DOHH2 (cell line): Measurements from ENCODE around the gene SORL1.

Experiments
- H3F3A ChIP-seq: fragments of 200-600 bp; sonication (generic), shearing (Covaris generic); 2 replicates; pipeline ENCODE4 v1.6.0; 2016; ENCODE audit warnings: antibody characterized with exemption, mild to moderate bottlenecking; ENCODE audit not compliant: control insufficient read depth, insufficient read depth
- H3K27ac ChIP-seq: fragments of 200-600 bp; sonication (generic); 2 replicates; pipeline ENCODE4 v1.5.1; 2014; ENCODE audit warnings: low read depth, mild to moderate bottlenecking, low read length, moderate library complexity
- H3K27me3 ChIP-seq: fragments of 200-600 bp; sonication (generic); 2 replicates; pipeline ENCODE4 v1.6.1; 2014; ENCODE audit warnings: mild to moderate bottlenecking, low read length, mixed read lengths; ENCODE audit not compliant: control insufficient read depth
- H3K36me3 ChIP-seq: fragments of 200-600 bp; sonication (generic); 2 replicates; pipeline ENCODE4 v1.6.1; 2014; ENCODE audit warnings: mild to moderate bottlenecking, low read length, moderate library complexity, mixed read lengths; ENCODE audit not compliant: control insufficient read depth
- H3K4me1 ChIP-seq: fragments of 200-600 bp; sonication (generic); 2 replicates; pipeline ENCODE4 v1.6.1; 2014; ENCODE audit warnings: mild to moderate bottlenecking, low read length, mixed read lengths; ENCODE audit not compliant: control insufficient read depth
- H3K4me2 ChIP-seq: fragments of 200-600 bp; sonication (generic); 2 replicates; pipeline ENCODE4 v1.6.0; 2014; ENCODE audit warnings: mild to moderate bottlenecking, low read length, moderate library complexity
- H3K4me3 ChIP-seq: fragments of 200-600 bp; sonication (generic); 2 replicates; pipeline ENCODE4 v1.5.1; 2014; ENCODE audit warnings: mild to moderate bottlenecking, low read length, mixed read lengths
- H3K79me2 ChIP-seq: fragments of 200-600 bp; sonication (generic); 2 replicates; pipeline ENCODE4 v1.6.1; 2014; ENCODE audit warnings: mild to moderate bottlenecking, low read length, mixed read lengths; ENCODE audit not compliant: control insufficient read depth
- H3K9me2 ChIP-seq: fragments of 200-600 bp; sonication (generic); replicated peaks from 2 replicates; pipeline ENCODE4 v1.6.1; 2014; ENCODE audit warnings: mild to moderate bottlenecking, low read length, mixed read lengths; ENCODE audit not compliant: control insufficient read depth
- H3K9me3 ChIP-seq: fragments of 200-600 bp; sonication (generic); 2 replicates; pipeline ENCODE4 v1.6.1; 2014; ENCODE audit warnings: antibody characterized with exemption, low read length, mixed read lengths; ENCODE audit not compliant: control insufficient read depth, insufficient read depth
- H4K20me1 ChIP-seq: fragments of 200-600 bp; sonication (generic); 2 replicates; pipeline ENCODE4 v1.6.0; 2014; ENCODE audit warnings: low read depth, mild to moderate bottlenecking, antibody characterized with exemption, low read length, moderate library complexity; ENCODE audit not compliant: control insufficient read depth, insufficient read depth
- EZH2phosphoT487 ChIP-seq: fragments of 200-600 bp; sonication (generic); IDR thresholded peaks from 2 replicates; pipeline ENCODE4 v1.6.1; 2017; ENCODE audit warnings: borderline replicate concordance, mild to moderate bottlenecking, antibody characterized with exemption, low read length, moderate library complexity, mixed read lengths
- TF ChIP-seq, protein P1 (sequence below): fragments of 200-600 bp; sonication (generic); IDR thresholded peaks from one replicate; pipeline ENCODE4 v1.5.1; 2014; ENCODE audit warnings: antibody characterized with exemption, mild to moderate bottlenecking, low read depth, low read length; ENCODE audit not compliant: poor library complexity, severe bottlenecking

SORL1 gene

DNA sequence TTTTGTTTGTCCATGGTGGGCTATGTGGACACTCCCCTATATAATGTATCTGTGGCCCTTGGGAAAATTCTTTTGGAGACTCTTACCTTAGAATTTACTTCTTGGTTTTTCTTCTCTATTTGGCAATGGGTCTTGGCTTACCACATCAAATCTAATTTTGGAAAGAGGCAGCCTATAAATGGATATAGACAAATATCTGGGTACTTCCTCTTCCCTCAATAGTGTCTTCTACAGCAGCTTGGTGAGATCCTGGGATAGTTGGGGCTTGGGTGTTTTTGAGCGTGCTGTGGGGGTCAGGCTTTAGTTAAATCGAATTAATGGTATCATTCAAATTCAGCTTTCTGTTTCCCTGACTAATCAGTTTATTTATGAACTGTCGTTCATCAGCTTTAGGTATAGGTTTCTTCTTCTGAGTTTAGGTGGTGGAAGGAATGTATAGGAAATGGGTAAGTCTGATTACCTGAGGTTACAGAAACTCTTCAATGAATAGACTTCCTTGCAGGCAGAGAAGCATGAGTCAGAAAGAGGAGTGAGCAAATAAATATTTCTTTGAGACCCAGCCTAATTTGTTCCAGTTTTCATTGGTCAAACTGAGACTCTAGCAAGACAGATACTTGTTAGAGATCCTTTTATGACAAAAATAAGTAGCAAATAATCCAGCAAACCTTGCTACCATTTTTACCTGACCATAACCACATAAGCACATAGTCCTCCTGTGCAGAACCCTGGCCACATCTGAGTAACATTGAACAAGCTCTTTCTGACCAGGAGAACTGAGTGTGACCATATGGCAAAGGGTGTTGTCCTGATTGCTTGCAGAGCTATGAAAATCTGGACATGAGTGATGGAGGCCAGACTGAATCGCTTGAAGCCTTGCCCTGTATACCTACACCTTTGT lies 69.3 kb downstream of the SORL1 start:
- Histone ChIP-seq H3K4me2 (no peak overlapping the region), H3K4me3 (no peak overlapping the region), H3K4me1 (0 out of 2 replicates have a peak, but pooled peaks cover 3% of the 10 kb centered on the region), H3K9me3 (peaks cover 13% of the 10 kb centered on the region; the same call in 1 of the 2 replicates), H3K36me3 (peaks cover 93% of the 10 kb centered on the region), H3K79me2 (peaks cover 47% of the 10 kb centered on the region), H3K27me3 (no peaks in the 10 kb centered on the region), H3K27ac (no peak overlapping the region), H4K20me1 (no peaks in the 10 kb centered on the region), H3F3A (peaks cover 5% of the 10 kb centered on the region; the same call in 1 of the 2 replicates), H3K9me2 (no peaks in the 10 kb centered on the region)
- TF ChIP-seq, protein P1, sequence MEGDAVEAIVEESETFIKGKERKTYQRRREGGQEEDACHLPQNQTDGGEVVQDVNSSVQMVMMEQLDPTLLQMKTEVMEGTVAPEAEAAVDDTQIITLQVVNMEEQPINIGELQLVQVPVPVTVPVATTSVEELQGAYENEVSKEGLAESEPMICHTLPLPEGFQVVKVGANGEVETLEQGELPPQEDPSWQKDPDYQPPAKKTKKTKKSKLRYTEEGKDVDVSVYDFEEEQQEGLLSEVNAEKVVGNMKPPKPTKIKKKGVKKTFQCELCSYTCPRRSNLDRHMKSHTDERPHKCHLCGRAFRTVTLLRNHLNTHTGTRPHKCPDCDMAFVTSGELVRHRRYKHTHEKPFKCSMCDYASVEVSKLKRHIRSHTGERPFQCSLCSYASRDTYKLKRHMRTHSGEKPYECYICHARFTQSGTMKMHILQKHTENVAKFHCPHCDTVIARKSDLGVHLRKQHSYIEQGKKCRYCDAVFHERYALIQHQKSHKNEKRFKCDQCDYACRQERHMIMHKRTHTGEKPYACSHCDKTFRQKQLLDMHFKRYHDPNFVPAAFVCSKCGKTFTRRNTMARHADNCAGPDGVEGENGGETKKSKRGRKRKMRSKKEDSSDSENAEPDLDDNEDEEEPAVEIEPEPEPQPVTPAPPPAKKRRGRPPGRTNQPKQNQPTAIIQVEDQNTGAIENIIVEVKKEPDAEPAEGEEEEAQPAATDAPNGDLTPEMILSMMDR = no peak
- no peak for TF ChIP-seq EZH2phosphoT487

DNA sequence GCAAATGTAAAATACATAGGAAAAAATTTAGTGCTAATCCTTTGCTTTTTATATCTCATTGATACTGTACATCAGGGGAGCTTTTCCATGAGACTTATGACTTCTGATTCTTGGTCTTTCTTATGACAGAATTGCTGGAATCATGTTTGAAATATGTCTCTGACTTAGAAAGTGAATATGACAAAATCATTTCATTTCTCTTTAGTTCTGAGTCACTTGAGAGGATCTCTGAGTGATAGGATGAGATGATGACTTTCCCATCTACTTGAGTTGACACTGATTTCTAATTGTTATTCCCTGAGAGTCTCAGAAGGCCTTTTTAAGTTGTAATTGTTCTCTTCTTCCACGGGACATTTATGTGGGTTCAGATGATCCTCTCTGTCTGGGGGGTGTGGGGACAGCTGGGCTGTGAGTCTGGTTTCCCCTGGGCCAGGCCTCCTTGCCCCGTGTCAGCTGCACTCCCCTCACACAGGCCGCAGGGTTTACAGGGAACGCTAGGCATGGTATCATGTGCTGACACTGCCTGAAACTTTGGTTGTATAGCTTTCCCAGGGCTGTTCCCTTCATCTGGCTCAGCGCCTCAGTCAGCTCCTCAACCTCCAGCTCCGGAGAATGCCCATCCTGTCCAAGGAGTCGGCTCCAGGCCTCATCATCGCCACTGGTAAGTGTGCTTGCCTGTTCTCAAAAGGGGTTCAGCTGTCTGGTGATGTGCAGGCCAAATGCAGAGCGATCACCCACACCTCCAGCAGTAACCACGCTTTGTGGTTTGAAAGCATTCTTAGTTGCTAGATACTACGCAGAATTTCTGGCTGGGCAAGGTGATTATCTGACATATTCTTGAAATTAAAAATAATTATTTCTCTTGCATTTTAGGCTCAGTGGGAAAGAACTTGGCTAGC lies 70.2 kb downstream of the SORL1 start:
- H4K20me1 ChIP-seq = no peaks in the 10 kb centered on the region
- peaks cover 53% of the 10 kb centered on the region for H3K79me2 ChIP-seq
- no peak overlapping the region for H3K4me2 ChIP-seq
- TF ChIP-seq, protein P1 = no peak
- TF ChIP-seq EZH2phosphoT487 = no peak
- peaks cover 10% of the 10 kb centered on the region; the same call in 1 of the 2 replicates for H3F3A ChIP-seq
- H3K27me3 ChIP-seq = no peaks in the 10 kb centered on the region
- H3K4me3 ChIP-seq = no peak overlapping the region
- peaks cover 13% of the 10 kb centered on the region; the same call in 1 of the 2 replicates for H3K9me3 ChIP-seq
- H3K27ac ChIP-seq = no peak overlapping the region
- H3K36me3 ChIP-seq = peaks cover 92% of the 10 kb centered on the region
- H3K4me1 ChIP-seq = 0 out of 2 replicates have a peak, but pooled peaks cover 3% of the 10 kb centered on the region
- no peaks in the 10 kb centered on the region for H3K9me2 ChIP-seq

DNA sequence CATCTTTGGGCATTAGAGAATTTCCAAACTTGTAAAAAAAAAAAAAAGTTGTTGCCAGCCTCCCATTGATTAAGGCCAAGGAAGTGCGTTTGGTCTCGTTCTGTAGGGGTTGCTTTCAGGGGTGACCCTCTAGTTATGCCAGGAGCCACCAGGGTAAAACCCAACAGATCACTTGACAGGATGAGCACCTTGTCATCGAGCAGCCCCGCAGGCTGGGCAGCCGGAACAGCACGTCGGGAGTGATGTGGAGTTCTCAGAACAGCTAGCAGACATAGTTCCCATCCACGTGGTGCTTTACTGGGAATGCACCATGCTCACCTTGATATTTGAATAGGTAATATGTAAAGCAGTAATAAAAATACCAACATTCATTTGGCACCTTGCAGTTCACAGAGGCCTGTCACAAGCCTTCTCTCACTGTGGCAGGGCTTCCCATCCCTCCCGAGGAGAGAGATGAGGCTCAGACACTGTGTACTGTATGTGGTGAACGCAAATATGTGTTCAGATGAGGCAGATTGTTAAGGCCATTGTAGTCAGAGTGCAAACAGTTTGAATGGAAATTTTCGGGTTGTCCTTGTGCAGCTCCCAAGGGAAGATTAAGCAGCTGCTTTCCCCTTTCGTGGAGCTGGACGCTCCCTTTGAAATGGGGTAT lies 71.6 kb downstream of the SORL1 start:
- peaks cover 13% of the 10 kb centered on the region; the same call in 1 of the 2 replicates for H3K9me3 ChIP-seq
- H4K20me1 ChIP-seq = no peaks in the 10 kb centered on the region
- no peak overlapping the region for H3K27ac ChIP-seq
- H3K79me2 ChIP-seq = peaks cover 53% of the 10 kb centered on the region
- peaks cover 92% of the 10 kb centered on the region for H3K36me3 ChIP-seq
- no peaks in the 10 kb centered on the region for H3K9me2 ChIP-seq
- H3K4me2 ChIP-seq = no peak overlapping the region
- no peak overlapping the region for H3K4me3 ChIP-seq
- no peaks in the 10 kb centered on the region for H3K27me3 ChIP-seq
- 0 out of 2 replicates have a peak, but pooled peaks cover 3% of the 10 kb centered on the region for H3K4me1 ChIP-seq
- H3F3A ChIP-seq = peaks cover 14% of the 10 kb centered on the region; the same call in 1 of the 2 replicates
- no peak for TF ChIP-seq EZH2phosphoT487
- TF ChIP-seq, protein P1 = no peak
